Measurements from ENCODE around the gene TPM1. TPM values are rescaled to one million over a fixed set of nuclear protein-coding genes. Genes with fewer than 3 reads are reported as not detected.

TPM1 gene
- total RNA-seq, 1 donor from 2014 or later = 106 TPM

DNA sequence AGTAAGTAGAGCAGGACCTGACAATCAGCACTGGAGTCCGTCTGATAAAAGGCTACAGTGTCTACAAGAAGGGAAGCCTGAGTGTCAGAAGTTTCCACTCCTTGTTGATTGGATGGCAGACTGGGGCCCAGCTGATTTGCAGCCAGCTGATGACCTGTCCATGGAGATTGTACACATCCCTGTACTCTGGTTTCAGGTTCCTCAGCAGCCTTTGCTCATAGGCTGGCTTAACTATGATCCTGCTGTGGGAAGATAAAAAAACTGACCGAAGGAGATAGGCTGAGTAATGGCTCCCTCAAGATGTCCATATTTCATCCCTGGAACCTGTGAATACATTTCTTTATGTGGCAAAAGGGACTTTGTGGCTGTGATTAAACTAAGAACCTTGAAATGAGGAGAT, 67.4 kb downstream of the TPM1 start:
- TF ChIP-seq, protein P1, sequence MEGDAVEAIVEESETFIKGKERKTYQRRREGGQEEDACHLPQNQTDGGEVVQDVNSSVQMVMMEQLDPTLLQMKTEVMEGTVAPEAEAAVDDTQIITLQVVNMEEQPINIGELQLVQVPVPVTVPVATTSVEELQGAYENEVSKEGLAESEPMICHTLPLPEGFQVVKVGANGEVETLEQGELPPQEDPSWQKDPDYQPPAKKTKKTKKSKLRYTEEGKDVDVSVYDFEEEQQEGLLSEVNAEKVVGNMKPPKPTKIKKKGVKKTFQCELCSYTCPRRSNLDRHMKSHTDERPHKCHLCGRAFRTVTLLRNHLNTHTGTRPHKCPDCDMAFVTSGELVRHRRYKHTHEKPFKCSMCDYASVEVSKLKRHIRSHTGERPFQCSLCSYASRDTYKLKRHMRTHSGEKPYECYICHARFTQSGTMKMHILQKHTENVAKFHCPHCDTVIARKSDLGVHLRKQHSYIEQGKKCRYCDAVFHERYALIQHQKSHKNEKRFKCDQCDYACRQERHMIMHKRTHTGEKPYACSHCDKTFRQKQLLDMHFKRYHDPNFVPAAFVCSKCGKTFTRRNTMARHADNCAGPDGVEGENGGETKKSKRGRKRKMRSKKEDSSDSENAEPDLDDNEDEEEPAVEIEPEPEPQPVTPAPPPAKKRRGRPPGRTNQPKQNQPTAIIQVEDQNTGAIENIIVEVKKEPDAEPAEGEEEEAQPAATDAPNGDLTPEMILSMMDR (IDR thresholded peaks at IDR 0.05; ENCODE audit: unreplicated experiment) = no peak
- Mint-ChIP-seq H3K36me3 (ENCODE audit: low read depth, unreplicated experiment) (no peaks in the 10 kb centered on the region), H3K4me1 (ENCODE audit: unreplicated experiment) (no peaks in the 10 kb centered on the region), H3K4me3 (ENCODE audit: unreplicated experiment) (no peak overlapping the region), H3K9me3 (ENCODE audit: unreplicated experiment) (no peaks in the 10 kb centered on the region), H3K27me3 (ENCODE audit: unreplicated experiment) (peaks cover 2% of the 10 kb centered on the region), H3K27ac (ENCODE audit: unreplicated experiment) (no peak overlapping the region)
- DNase-seq (ENCODE audit: low spot score) = no peak

DNA sequence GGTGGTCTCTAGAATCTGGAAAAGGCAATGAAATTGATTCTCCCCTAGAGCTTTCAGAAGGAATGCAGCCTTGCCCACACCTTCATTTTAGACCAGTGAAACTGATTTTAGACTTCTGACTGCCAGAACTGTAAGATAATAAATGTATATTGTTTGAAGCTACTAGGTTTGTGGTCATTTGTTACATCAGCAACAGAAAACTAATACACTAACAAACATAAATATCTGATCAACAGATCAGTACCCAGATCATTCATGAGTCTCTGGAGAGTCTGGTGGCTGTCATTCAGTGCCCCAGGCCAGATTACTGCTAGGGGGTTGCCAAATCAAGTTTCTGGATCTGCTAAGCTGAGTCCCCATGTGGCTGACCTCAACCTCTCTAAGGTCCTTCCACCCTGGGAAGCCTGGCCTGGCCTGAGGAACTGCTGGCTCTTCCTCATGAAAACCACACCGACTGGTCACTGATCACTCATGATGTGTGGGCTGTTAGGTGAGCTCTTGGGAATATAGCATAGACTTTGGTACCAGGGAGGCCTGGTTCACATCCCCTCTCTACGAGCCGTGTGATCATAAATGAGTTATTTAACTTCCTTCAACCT, 68.0 kb downstream of the TPM1 start:
- H3K27ac Mint-ChIP-seq (ENCODE audit: unreplicated experiment) = no peak overlapping the region
- DNase-seq (ENCODE audit: low spot score) = no peak
- H3K27me3 Mint-ChIP-seq (ENCODE audit: unreplicated experiment) = peaks cover 2% of the 10 kb centered on the region
- H3K9me3 Mint-ChIP-seq (ENCODE audit: unreplicated experiment) = no peaks in the 10 kb centered on the region
- H3K4me1 Mint-ChIP-seq (ENCODE audit: unreplicated experiment) = no peaks in the 10 kb centered on the region
- TF ChIP-seq, protein P1 (IDR thresholded peaks at IDR 0.05; ENCODE audit: unreplicated experiment) = no peak
- no peaks in the 10 kb centered on the region for H3K36me3 Mint-ChIP-seq (ENCODE audit: low read depth, unreplicated experiment)
- no peak overlapping the region for H3K4me3 Mint-ChIP-seq (ENCODE audit: unreplicated experiment)

GRCh38 chr15:63111481-63111880, 68.9 kb downstream of the TPM1 start:
- no peaks in the 10 kb centered on the region for H3K4me1 Mint-ChIP-seq (ENCODE audit: unreplicated experiment)
- no peak for DNase-seq (ENCODE audit: low spot score)
- no peaks in the 10 kb centered on the region for H3K36me3 Mint-ChIP-seq (ENCODE audit: low read depth, unreplicated experiment)
- no peaks in the 10 kb centered on the region for H3K9me3 Mint-ChIP-seq (ENCODE audit: unreplicated experiment)
- H3K27me3 Mint-ChIP-seq (ENCODE audit: unreplicated experiment) = peaks cover 2% of the 10 kb centered on the region
- no peak overlapping the region for H3K27ac Mint-ChIP-seq (ENCODE audit: unreplicated experiment)
- no peak overlapping the region for H3K4me3 Mint-ChIP-seq (ENCODE audit: unreplicated experiment)
- TF ChIP-seq, protein P1 (IDR thresholded peaks at IDR 0.05; ENCODE audit: unreplicated experiment) = no peak

GRCh38 chr15:63112871-63113270, 70.3 kb downstream of the TPM1 start:
- H3K36me3 Mint-ChIP-seq (ENCODE audit: low read depth, unreplicated experiment) = no peaks in the 10 kb centered on the region
- TF ChIP-seq, protein P1 (IDR thresholded peaks at IDR 0.05; ENCODE audit: unreplicated experiment) = no peak
- no peak overlapping the region for H3K27ac Mint-ChIP-seq (ENCODE audit: unreplicated experiment)
- peaks cover 2% of the 10 kb centered on the region for H3K27me3 Mint-ChIP-seq (ENCODE audit: unreplicated experiment)
- H3K9me3 Mint-ChIP-seq (ENCODE audit: unreplicated experiment) = no peaks in the 10 kb centered on the region
- H3K4me1 Mint-ChIP-seq (ENCODE audit: unreplicated experiment) = no peaks in the 10 kb centered on the region
- no peak overlapping the region for H3K4me3 Mint-ChIP-seq (ENCODE audit: unreplicated experiment)
- no peak for DNase-seq (ENCODE audit: low spot score)

- H3K4me3 Mint-ChIP-seq (ENCODE audit: unreplicated experiment) = no peak overlapping the region
- DNase-seq (ENCODE audit: low spot score) = no peak
- H3K27me3 Mint-ChIP-seq (ENCODE audit: unreplicated experiment) = peaks cover 2% of the 10 kb centered on the region
- peaks cover 3% of the 10 kb centered on the region for H3K9me3 Mint-ChIP-seq (ENCODE audit: unreplicated experiment)
- no peak overlapping the region for H3K27ac Mint-ChIP-seq (ENCODE audit: unreplicated experiment)
- no peaks in the 10 kb centered on the region for H3K4me1 Mint-ChIP-seq (ENCODE audit: unreplicated experiment)
- peaks cover 6% of the 10 kb centered on the region for H3K36me3 Mint-ChIP-seq (ENCODE audit: low read depth, unreplicated experiment)
- TF ChIP-seq, protein P1 (IDR thresholded peaks at IDR 0.05; ENCODE audit: unreplicated experiment) = no peak
These were observed 71.9 kb downstream of the TPM1 start for GRCh38 chr15:63114465-63114864.

Other genes starting within 250 kb of the TPM1 start
- 10.1 TPM for gene LACTB, start 79.1 kb downstream of the TPM1 start, total RNA-seq (ENCODE audit: unreplicated experiment)
- 149 TPM for gene RPS27L, start 114.7 kb downstream of the TPM1 start, total RNA-seq (ENCODE audit: unreplicated experiment)
- 92.9 TPM for gene RAB8B, start 146.9 kb downstream of the TPM1 start, total RNA-seq (ENCODE audit: unreplicated experiment)
- gene APH1B, start 234.9 kb downstream of the TPM1 start, total RNA-seq (ENCODE audit: unreplicated experiment) = 26.3 TPM

Measured in endothelial cell (in vitro differentiated cells).